SU-DHL-6 (cell line): ENCODE results near the gene KLHL12.

Experiments
- H2AFZ ChIP-seq: fragments of 200-600 bp; sonication (generic); 2 replicates; pipeline ENCODE4 v1.6.1; 2014; ENCODE audit warnings: low read depth, mild to moderate bottlenecking, moderate library complexity, mixed read lengths, antibody characterized with exemption, low read length; ENCODE audit not compliant: severe bottlenecking
- H3F3A ChIP-seq: fragments of 200-600 bp; shearing (Covaris generic); 2 replicates; pipeline ENCODE4 v1.6.0; 2016; ENCODE audit warnings: antibody characterized with exemption, mild to moderate bottlenecking; ENCODE audit not compliant: insufficient read depth
- H3K27ac ChIP-seq: fragments of 200-600 bp; sonication (generic); 2 replicates; pipeline ENCODE4 v1.5.1; 2016; ENCODE audit warnings: low read depth, mild to moderate bottlenecking, low read length, moderate library complexity, mixed read lengths
- H3K27me3 ChIP-seq: fragments of 200-600 bp; sonication (generic), shearing (Covaris generic); 2 replicates; pipeline ENCODE4 v1.6.0; 2014; ENCODE audit warnings: mild to moderate bottlenecking, low read length
- H3K36me3 ChIP-seq: fragments of 200-600 bp; sonication (generic); 2 replicates; pipeline ENCODE4 v1.6.1; 2014; ENCODE audit warnings: mild to moderate bottlenecking, low read length, mixed read lengths
- H3K4me2 ChIP-seq: fragments of 300-600, 200-600 bp; shearing (Covaris generic), sonication (generic); 2 replicates; pipeline ENCODE4 v1.6.0; 2014; ENCODE audit warnings: low read length, low read depth, mild to moderate bottlenecking; ENCODE audit not compliant: poor library complexity, severe bottlenecking
- H3K4me3 ChIP-seq: fragments of 200-600 bp; sonication (generic); 2 replicates; pipeline ENCODE4 v1.5.1; 2014; ENCODE audit warnings: antibody characterized with exemption, low read length, mild to moderate bottlenecking, mixed read lengths; ENCODE audit not compliant: insufficient read depth, poor library complexity, severe bottlenecking
- H3K79me2 ChIP-seq: fragments of 200-600 bp; sonication (generic); 2 replicates; pipeline ENCODE4 v1.6.1; 2014; ENCODE audit warnings: mild to moderate bottlenecking, low read length, moderate library complexity; ENCODE audit not compliant: insufficient read depth
- H3K9ac ChIP-seq: fragments of 200-600 bp; sonication (generic); 2 replicates; pipeline ENCODE4 v1.7.0; 2014; ENCODE audit warnings: mild to moderate bottlenecking, low read length
- H3K9me2 ChIP-seq: fragments of 200-600 bp; sonication (generic); replicated peaks from 2 replicates; pipeline ENCODE4 v1.6.1; 2014; ENCODE audit warnings: low read length; ENCODE audit not compliant: insufficient read depth
- H3K9me3 ChIP-seq: fragments of 200-600 bp; sonication (generic); 2 replicates; pipeline ENCODE4 v1.6.1; 2014; ENCODE audit warnings: low read length, mixed read lengths; ENCODE audit not compliant: insufficient read depth
- H4K20me1 ChIP-seq: fragments of 200-600 bp; sonication (generic); 2 replicates; pipeline ENCODE4 v1.6.1; 2014; ENCODE audit warnings: low read depth, mild to moderate bottlenecking, antibody characterized with exemption, low read length, moderate library complexity, mixed read lengths
- CTCF ChIP-seq: fragments of 200-600 bp; sonication (generic); IDR thresholded peaks from one replicate; pipeline ENCODE4 v1.5.1; 2017; ENCODE audit warnings: antibody characterized with exemption, mild to moderate bottlenecking, low read length, moderate library complexity; ENCODE audit not compliant: insufficient read depth, poor library complexity, severe bottlenecking
- EZH2phosphoT487 ChIP-seq: fragments of 200-600 bp; sonication (generic), shearing (Covaris generic); conservative IDR thresholded peaks from 2 replicates; pipeline ENCODE4 v1.6.1; 2018; ENCODE audit warnings: mild to moderate bottlenecking, antibody characterized with exemption, low read length, moderate library complexity, mixed read lengths

The KLHL12 gene

GRCh38 chr1:202957733-202958543 is 30.9 kb upstream of the KLHL12 start, which contains the start of gene ADIPOR1:
TSS of gene ADIPOR1 (minus strand) at chr1:202958312. CDS start at chr1:202951070, 7,242 bp downstream.
- Histone ChIP-seq H3K79me2 (peaks cover 51% of the 10 kb centered on the region), H3K9me2 (no peaks in the 10 kb centered on the region), H3K4me2 (peak within 1 kb of the TSS; percentile 92), H4K20me1 (no peaks in the 10 kb centered on the region), H3K27ac (peak within 1 kb of the TSS; percentile 41), H3F3A (peaks cover 14% of the 10 kb centered on the region), H3K27me3 (no peaks in the 10 kb centered on the region), H3K9me3 (no peaks in the 10 kb centered on the region), H3K4me3 (peak within 1 kb of the TSS; percentile 85), H3K9ac (peak within 1 kb of the TSS; percentile 95), H3K36me3 (no peaks in the 10 kb centered on the region), H2AFZ (peak within 1 kb of the TSS; percentile 82)
- TF ChIP-seq EZH2phosphoT487, result no peak
- no peak for TF ChIP-seq CTCF

GRCh38 chr1:202956969-202957368 is 29.9 kb upstream of the KLHL12 start:
- no peaks in the 10 kb centered on the region for H3K9me2 ChIP-seq
- H3K36me3 ChIP-seq, result no peaks in the 10 kb centered on the region
- peaks cover 60% of the 10 kb centered on the region for H3K79me2 ChIP-seq
- H3K9ac ChIP-seq, result peak overlapping the region; percentile 95
- no peak overlapping the region for H2AFZ ChIP-seq
- peak overlapping the region; percentile 85 for H3K4me3 ChIP-seq
- no peak overlapping the region for H3K27ac ChIP-seq
- no peaks in the 10 kb centered on the region for H3K27me3 ChIP-seq
- H3F3A ChIP-seq, result peaks cover 14% of the 10 kb centered on the region
- H3K4me2 ChIP-seq, result peak overlapping the region; percentile 92
- no peaks in the 10 kb centered on the region for H4K20me1 ChIP-seq
- TF ChIP-seq CTCF (no peak), EZH2phosphoT487 (no peak)
- no peaks in the 10 kb centered on the region for H3K9me3 ChIP-seq

GRCh38 chr1:202954057-202954745 is 27.2 kb upstream of the KLHL12 start:
- no peaks in the 10 kb centered on the region for H3K36me3 ChIP-seq
- H3F3A ChIP-seq, result peaks cover 7% of the 10 kb centered on the region
- H3K4me2 ChIP-seq, result no peak overlapping the region
- no peak overlapping the region for H3K4me3 ChIP-seq
- no peak overlapping the region for H3K27ac ChIP-seq
- no peaks in the 10 kb centered on the region for H3K27me3 ChIP-seq
- no peak for TF ChIP-seq CTCF
- no peak for TF ChIP-seq EZH2phosphoT487
- no peak overlapping the region for H2AFZ ChIP-seq
- H4K20me1 ChIP-seq, result no peaks in the 10 kb centered on the region
- no peak overlapping the region for H3K9ac ChIP-seq
- H3K9me2 ChIP-seq, result no peaks in the 10 kb centered on the region
- H3K9me3 ChIP-seq, result no peaks in the 10 kb centered on the region
- peaks cover 67% of the 10 kb centered on the region for H3K79me2 ChIP-seq
